Measurements from ENCODE around the gene ALKBH3. TPM values are rescaled to one million over a fixed set of nuclear protein-coding genes. Genes with fewer than 3 reads are reported as not detected.

The ALKBH3 gene
- total and polyA plus RNA-seq, 2 donors (not counting 3 experiments of a cell fraction or from before 2014, with no cell fraction given), result 28.0 to 34.7 TPM

GRCh38 chr11:43872995-43873394 lies 7.6 kb upstream of the ALKBH3 start:
- Histone ChIP-seq H3K79me2 (ENCODE audit: control insufficient read depth, insufficient read depth, low read length) (no peaks in the 10 kb centered on the region), H3K27me3 (ENCODE audit: control insufficient read depth in 2 of 2, insufficient read depth in 2 of 2, low read length in 2 of 2) (peaks cover 15 to 32% of the 10 kb centered on the region in 2 experiments), H2AFZ (ENCODE audit: low read depth, low read length) (no peak overlapping the region), H3K9ac (replicated peaks; ENCODE audit: extremely low read depth, insufficient read depth, low read length) (no peak overlapping the region), H3K9me3 (replicated peaks; ENCODE audit: control insufficient read depth, insufficient read depth, low read length) (no peaks in the 10 kb centered on the region), H3K27ac (ENCODE audit: insufficient read depth, low read depth, low read length) (no peak overlapping the region), H3K9me1 (replicated peaks; ENCODE audit: control insufficient read depth, extremely low read depth, insufficient read depth, low read length) (no peaks in the 10 kb centered on the region), H3K4me1 (ENCODE audit: control insufficient read depth, extremely low read depth, insufficient read depth, low read length) (no peaks in the 10 kb centered on the region), H3K4me2 (ENCODE audit: insufficient read depth, low read length) (no peak overlapping the region), H3K4me3 (replicated peaks in 1 of 3; ENCODE audit: insufficient read depth in 1 of 3, low read depth in 1 of 3, low read length in 3 of 3) (no peak overlapping the region), H4K20me1 (replicated peaks; ENCODE audit: control insufficient read depth, extremely low read depth, insufficient read depth, low read length) (no peaks in the 10 kb centered on the region), H3K36me3 (ENCODE audit: control insufficient read depth in 2 of 2, extremely low read depth in 1 of 2, insufficient read depth in 2 of 2, low read length in 2 of 2) (no peaks in the 10 kb centered on the region)
- DNase-seq (ENCODE audit: low read depth, low spot score) (no peak), FAIRE-seq (no peak)
- dilution Hi-C loops (cut with MboI; ENCODE audit: extremely low pct_ligation_motif_present, low sequenced_read_pairs) (no loop called here), intact Hi-C loops (cut with micrococcal nuclease) (no loop called here)
- ChIA-PET CTCF (interaction anchor here (2.3 kb wide), 1 partner anchor 21 kb away, joined by 7 read pairs; no protein-coding TSS in a partner anchor), POLR2A (no interaction called here)
- no TSS peak for BruUV-seq (replicated peaks)
- no peak for TF ChIP-seq MAX (IDR thresholded peaks at IDR 0.05; ENCODE audit: insufficient read depth, insufficient read length)
- TF ChIP-seq POLR2A (IDR thresholded peaks at IDR 0.05; ENCODE audit: low read depth, low read length), result no peak
- no peak for TF ChIP-seq JUN (IDR thresholded peaks at IDR 0.05; ENCODE audit: borderline replicate concordance, insufficient read depth, insufficient read length, low read depth)
- no peak for TF ChIP-seq MYC (IDR thresholded peaks at IDR 0.05; ENCODE audit: low read depth, low read length)
- no peak for TF ChIP-seq FOS (IDR thresholded peaks at IDR 0.05; ENCODE audit: borderline replicate concordance, insufficient read depth, low read length)

- intact Hi-C loops (cut with micrococcal nuclease), result no loop called here
- Histone ChIP-seq H3K27ac (ENCODE audit: insufficient read depth, low read depth, low read length) (no peak overlapping the region), H2AFZ (ENCODE audit: low read depth, low read length) (no peak overlapping the region), H3K4me3 (replicated peaks in 1 of 3; ENCODE audit: insufficient read depth in 1 of 3, low read depth in 1 of 3, low read length in 3 of 3) (no peak overlapping the region), H3K36me3 (ENCODE audit: control insufficient read depth in 2 of 2, extremely low read depth in 1 of 2, insufficient read depth in 2 of 2, low read length in 2 of 2) (no peaks in the 10 kb centered on the region), H3K9ac (replicated peaks; ENCODE audit: extremely low read depth, insufficient read depth, low read length) (no peak overlapping the region), H3K9me3 (replicated peaks; ENCODE audit: control insufficient read depth, insufficient read depth, low read length) (no peaks in the 10 kb centered on the region), H4K20me1 (replicated peaks; ENCODE audit: control insufficient read depth, extremely low read depth, insufficient read depth, low read length) (no peaks in the 10 kb centered on the region), H3K9me1 (replicated peaks; ENCODE audit: control insufficient read depth, extremely low read depth, insufficient read depth, low read length) (no peaks in the 10 kb centered on the region), H3K27me3 (ENCODE audit: control insufficient read depth in 2 of 2, insufficient read depth in 2 of 2, low read length in 2 of 2) (peaks cover 18 to 37% of the 10 kb centered on the region in 2 experiments), H3K79me2 (ENCODE audit: control insufficient read depth, insufficient read depth, low read length) (no peaks in the 10 kb centered on the region), H3K4me1 (ENCODE audit: control insufficient read depth, extremely low read depth, insufficient read depth, low read length) (no peaks in the 10 kb centered on the region), H3K4me2 (ENCODE audit: insufficient read depth, low read length) (no peak overlapping the region)
- CTCF ChIA-PET, result interaction anchor here (1.0 kb wide), 1 partner anchor 49 kb away, joined by 3 read pairs; no protein-coding TSS in a partner anchor
- dilution Hi-C loops (cut with MboI; ENCODE audit: extremely low pct_ligation_motif_present, low sequenced_read_pairs), result no loop called here
- POLR2A ChIA-PET, result interaction anchor here (0.7 kb wide), 1 partner anchor 307 kb away, joined by 3 read pairs; no protein-coding TSS in a partner anchor
- no TSS peak for BruUV-seq (replicated peaks)
- TF ChIP-seq EZH2 (IDR thresholded peaks at IDR 0.05; ENCODE audit: borderline replicate concordance, low read depth, low read length, severe bottlenecking) (no peak), MAX (IDR thresholded peaks at IDR 0.05; ENCODE audit: insufficient read depth, insufficient read length) (no peak), FOS (IDR thresholded peaks at IDR 0.05; ENCODE audit: borderline replicate concordance, insufficient read depth, low read length) (no peak), CTCF (IDR thresholded peaks at IDR 0.05; ENCODE audit: extremely low read depth in 1 of 2, insufficient read depth in 1 of 2, low read depth in 1 of 2, low read length in 2 of 2) (no peak)
- DNase-seq (ENCODE audit: low read depth, low spot score) (no peak), FAIRE-seq (no peak)
Measured at GRCh38 chr11:43874078-43874477, 6.6 kb upstream of the ALKBH3 start.

Measured in endothelial cell of umbilical vein (primary cell).